ENCODE results near the gene CENPA.

- TF ChIP-seq, protein P1, sequence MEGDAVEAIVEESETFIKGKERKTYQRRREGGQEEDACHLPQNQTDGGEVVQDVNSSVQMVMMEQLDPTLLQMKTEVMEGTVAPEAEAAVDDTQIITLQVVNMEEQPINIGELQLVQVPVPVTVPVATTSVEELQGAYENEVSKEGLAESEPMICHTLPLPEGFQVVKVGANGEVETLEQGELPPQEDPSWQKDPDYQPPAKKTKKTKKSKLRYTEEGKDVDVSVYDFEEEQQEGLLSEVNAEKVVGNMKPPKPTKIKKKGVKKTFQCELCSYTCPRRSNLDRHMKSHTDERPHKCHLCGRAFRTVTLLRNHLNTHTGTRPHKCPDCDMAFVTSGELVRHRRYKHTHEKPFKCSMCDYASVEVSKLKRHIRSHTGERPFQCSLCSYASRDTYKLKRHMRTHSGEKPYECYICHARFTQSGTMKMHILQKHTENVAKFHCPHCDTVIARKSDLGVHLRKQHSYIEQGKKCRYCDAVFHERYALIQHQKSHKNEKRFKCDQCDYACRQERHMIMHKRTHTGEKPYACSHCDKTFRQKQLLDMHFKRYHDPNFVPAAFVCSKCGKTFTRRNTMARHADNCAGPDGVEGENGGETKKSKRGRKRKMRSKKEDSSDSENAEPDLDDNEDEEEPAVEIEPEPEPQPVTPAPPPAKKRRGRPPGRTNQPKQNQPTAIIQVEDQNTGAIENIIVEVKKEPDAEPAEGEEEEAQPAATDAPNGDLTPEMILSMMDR (conservative IDR thresholded peaks at IDR 0.05 in 1 of 2, IDR thresholded peaks at IDR 0.05 in 1 of 2; ENCODE audit: low read depth in 1 of 2, low read length in 2 of 2): no peak
- no peak for TF ChIP-seq EZH2 (IDR thresholded peaks at IDR 0.05; ENCODE audit: low read length, missing control alignments)
Measured at GRCh38 chr2:26812731-26813130, 26.9 kb downstream of the CENPA start.

Data from fibroblast of lung (primary cell).